Adrenal gland (tissue), 12 donors: ENCODE data around the gene BOD1L1. TPM values are rescaled to one million over a fixed set of nuclear protein-coding genes. Genes with fewer than 3 reads are reported as not detected.
A peak's percentile ranks its signal among the peaks of the same experiment; 100 is the strongest.

Experiments
- DNase-seq, 7 donors: peaks; one replicate each; pipeline ENCODE4 v3.0.0-alpha.2; 2019 to 2020
- H3K27ac ChIP-seq, 5 donors: fragments of 200-600 bp; sonication (generic) in 4 of 5; 1 replicate in 3 of 5; 2 replicates in 2 of 5; pipeline versions ENCODE4 v1.5.1 to v1.8.0; 2016 to 2020; ENCODE audit warnings: mild to moderate bottlenecking in 1 of 5
- H3K27me3 ChIP-seq: fragments of 200-600 bp; 2 replicates; pipeline ENCODE4 v1.8.0; 2021
- H3K36me3 ChIP-seq, 2 donors: fragments of 200-600 bp; replicated peaks in 1 of 2; 1 replicate in 1 of 2; 2 replicates in 1 of 2; pipeline versions ENCODE4 v1.5.1 to v1.8.0; 2018 to 2022
- H3K4me1 ChIP-seq, 2 donors: fragments of 200-600 bp; replicated peaks in 1 of 2; 1 replicate in 1 of 2; 2 replicates in 1 of 2; pipeline versions ENCODE4 v1.5.1 to v1.8.0; 2018 to 2021
- H3K4me3 ChIP-seq, 4 donors: fragments of 200-600 bp; sonication (generic) in 3 of 4; one replicate each; pipeline ENCODE4 v1.5.1; 2016 to 2018
- H3K9me3 ChIP-seq, 3 donors: fragments of 200-600 bp; sonication (generic) in 1 of 3; replicated peaks in 1 of 3; 1 replicate in 2 of 3; 2 replicates in 1 of 3; pipeline versions ENCODE4 v1.5.1 to v1.8.0; 2016 to 2021
- POLR2A ChIP-seq, 2 donors: fragments of 450-650 bp; IDR thresholded peaks; one replicate each; pipeline ENCODE4 v1.6.1; 2017; ENCODE audit warnings: antibody characterized with exemption in 2 of 2, mild to moderate bottlenecking in 2 of 2, moderate library complexity in 1 of 2
- WGBS, 4 donors: extraction: QIAGEN DNeasy Blood & Tissue Kit in 2 of 4; methylation state at CpG; one replicate each; pipeline versions ENCODE4 v1.1.5 to v1.1.7; 2013 to 2017; 5-methylcytosine and 5-hydroxymethylcytosine counted together
- intact Hi-C, 2 donors: fragments of 100-400 bp; cut with DNase I; formaldehyde crosslinking; loops; one replicate each; pipeline versions ENCODE4 v1.14.1 to v1.15.0; 2022 to 2023
- polyA plus RNA-seq, 3 donors: library from polyadenylated mRNA; stranded (reverse); fragments of 200-250 nt in 2 of 3; fragments of 350-450 nt in 1 of 3; fragmentation: Illumina TruSeq in 1 of 3; extraction: RNeasy Lipid Tissue Mini Kit (QIAGEN cat#74804) in 1 of 3; gene quantifications; one replicate each; pipeline ENCODE4 v1.2.3, GENCODE V29; 2013 to 2014
- total RNA-seq, 9 donors: library from RNA; depleted of rRNA in 4 of 9; stranded (reverse); fragments of >200 nt in 4 of 9; fragments of 120-200 nt in 1 of 9; fragmentation: NEBNext Ultra II Directional in 1 of 9; extraction: Animal tissue kit (Norgen Biotek cat#: 25700) in 1 of 9; gene quantifications; one replicate each; pipeline versions ENCODE4 v1.1.0 to v1.2.4, GENCODE V29; 2013 to 2023
- TF ChIP-seq, protein P1 (sequence below), 6 experiments: fragments of 450-650 bp in 4 of 6; fragments of 200-600 bp in 2 of 6; sonication (generic) in 1 of 6; IDR thresholded peaks; 1 replicate in 5 of 6; 2 replicates in 1 of 6; pipeline versions ENCODE4 v1.5.1 to v1.8.0; 2016 to 2021; ENCODE audit warnings: antibody characterized with exemption in 6 of 6, mild to moderate bottlenecking in 2 of 6, moderate library complexity in 1 of 6
- donor health status: healthy with polysubstance abuse.
- donor health status: Bipolar disorder and iron deficiency.
- donor health status: DM: yes; HTN: yes; CAD: no.
- donor health status: DM: no; HTN: no; CAD: no.
- donor health status: DM: no; HTN: no; CAD: no.
- donor health status: DM: yes; HTN: yes; CAD: no.

BOD1L1 gene
- total and polyA plus RNA-seq, 12 donors = 7.4 to 31.0 (median 20.7) TPM

DNA sequence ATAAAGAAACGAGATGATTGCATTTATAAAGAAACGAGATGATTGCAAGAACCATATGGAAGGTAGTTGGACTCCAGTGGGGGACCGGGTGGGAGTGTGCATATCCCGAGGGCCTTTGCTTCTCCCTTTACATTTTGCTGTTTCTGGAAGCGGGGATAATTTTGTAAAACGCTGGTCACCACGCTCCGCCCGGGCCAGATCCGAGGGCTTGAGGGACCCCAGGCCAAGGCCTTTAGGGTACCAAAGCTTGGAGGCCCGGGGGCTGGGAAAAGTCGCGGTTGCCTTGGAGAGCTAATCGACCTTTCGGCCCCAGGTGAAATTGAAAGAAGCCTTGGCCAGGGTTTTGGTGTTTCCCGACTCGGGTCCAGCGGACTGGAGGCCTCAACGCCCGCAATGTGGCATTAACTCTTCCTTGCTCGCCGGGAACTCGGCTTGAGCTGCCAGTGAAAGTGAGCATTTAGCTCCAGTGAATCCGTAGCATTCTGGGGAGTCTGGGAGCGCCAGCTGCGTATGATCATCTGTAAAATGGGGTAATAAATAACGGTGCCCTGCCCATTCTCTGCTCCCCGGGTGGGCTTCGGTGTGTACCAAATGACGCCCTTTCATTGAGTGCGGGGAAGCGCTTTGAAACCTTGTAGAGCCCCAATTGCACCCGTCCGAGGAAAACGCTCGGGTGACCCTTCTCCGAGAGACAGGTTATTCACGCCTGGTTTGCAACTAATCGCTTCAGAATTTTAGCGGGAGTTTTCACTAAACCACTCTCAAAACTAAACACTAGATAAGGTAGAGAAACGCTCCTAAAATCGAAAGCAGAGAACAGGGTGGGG is 87.7 kb downstream of the BOD1L1 start:
- intact Hi-C loops = loop anchor here (10.0 kb wide), 2 partner anchors 135 to 685 kb away; no protein-coding TSS in a partner anchor
- Histone ChIP-seq H3K27me3 (peaks cover 92% of the 10 kb centered on the region), H3K4me3 (no peak overlapping the region), H3K9me3 (no peaks in the 10 kb centered on the region), H3K27ac (no peak overlapping the region), H3K36me3 (no peaks in the 10 kb centered on the region), H3K4me1 (peaks cover 0 to 22% of the 10 kb centered on the region in 2 donors)
- TF ChIP-seq POLR2A (IDR thresholded peaks at IDR 0.05) = no peak
- TF ChIP-seq, protein P1, sequence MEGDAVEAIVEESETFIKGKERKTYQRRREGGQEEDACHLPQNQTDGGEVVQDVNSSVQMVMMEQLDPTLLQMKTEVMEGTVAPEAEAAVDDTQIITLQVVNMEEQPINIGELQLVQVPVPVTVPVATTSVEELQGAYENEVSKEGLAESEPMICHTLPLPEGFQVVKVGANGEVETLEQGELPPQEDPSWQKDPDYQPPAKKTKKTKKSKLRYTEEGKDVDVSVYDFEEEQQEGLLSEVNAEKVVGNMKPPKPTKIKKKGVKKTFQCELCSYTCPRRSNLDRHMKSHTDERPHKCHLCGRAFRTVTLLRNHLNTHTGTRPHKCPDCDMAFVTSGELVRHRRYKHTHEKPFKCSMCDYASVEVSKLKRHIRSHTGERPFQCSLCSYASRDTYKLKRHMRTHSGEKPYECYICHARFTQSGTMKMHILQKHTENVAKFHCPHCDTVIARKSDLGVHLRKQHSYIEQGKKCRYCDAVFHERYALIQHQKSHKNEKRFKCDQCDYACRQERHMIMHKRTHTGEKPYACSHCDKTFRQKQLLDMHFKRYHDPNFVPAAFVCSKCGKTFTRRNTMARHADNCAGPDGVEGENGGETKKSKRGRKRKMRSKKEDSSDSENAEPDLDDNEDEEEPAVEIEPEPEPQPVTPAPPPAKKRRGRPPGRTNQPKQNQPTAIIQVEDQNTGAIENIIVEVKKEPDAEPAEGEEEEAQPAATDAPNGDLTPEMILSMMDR (IDR thresholded peaks at IDR 0.05) = no peak
- WGBS, 4 donors = 9 to 15% (median 13%) methylated on average over 33 to 42 of the region's 42 CpGs
- DNase-seq = peak in 1 of 7 donors; percentile 21

DNA sequence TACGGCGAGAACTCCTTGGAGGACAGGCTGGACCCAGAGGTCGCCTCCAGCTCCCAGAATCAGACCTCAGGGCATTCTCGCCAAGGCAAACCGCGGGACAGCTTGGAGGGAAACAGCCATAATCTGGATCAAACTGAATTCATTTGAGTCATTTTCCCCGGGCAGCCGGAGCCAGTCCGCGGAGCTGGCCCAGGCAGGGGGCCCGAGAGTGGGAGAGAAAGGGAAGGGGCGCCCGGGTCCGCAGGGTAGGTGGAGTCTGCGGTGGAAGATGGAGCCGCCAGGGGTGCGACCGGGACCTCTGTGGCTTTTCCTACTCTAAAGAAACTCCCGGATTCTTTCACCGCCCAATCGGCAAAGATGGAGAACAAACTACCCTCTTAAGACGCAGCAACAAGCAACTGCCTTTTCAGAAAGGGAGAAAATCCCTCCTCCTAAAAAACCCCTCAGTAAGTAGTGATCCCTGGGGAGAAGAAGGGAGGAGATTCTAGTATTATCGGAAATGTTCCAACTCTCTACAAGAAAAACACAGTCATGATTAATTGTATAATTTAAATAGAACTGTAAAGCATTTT is 88.4 kb downstream of the BOD1L1 start:
- DNase-seq = no peak
- H3K4me3 ChIP-seq = no peak overlapping the region
- H3K4me1 ChIP-seq = peaks cover 0 to 19% of the 10 kb centered on the region in 2 donors
- peaks cover 97% of the 10 kb centered on the region for H3K27me3 ChIP-seq
- intact Hi-C loops = no loop called here
- no peaks in the 10 kb centered on the region for H3K36me3 ChIP-seq
- H3K27ac ChIP-seq = no peak overlapping the region
- TF ChIP-seq, protein P1 (IDR thresholded peaks at IDR 0.05) = no peak
- no peak for TF ChIP-seq POLR2A (IDR thresholded peaks at IDR 0.05)
- 7 to 9% (median 8%) methylated on average over 18 to 23 of the region's 23 CpGs for WGBS, 4 donors
- H3K9me3 ChIP-seq = no peaks in the 10 kb centered on the region

DNA sequence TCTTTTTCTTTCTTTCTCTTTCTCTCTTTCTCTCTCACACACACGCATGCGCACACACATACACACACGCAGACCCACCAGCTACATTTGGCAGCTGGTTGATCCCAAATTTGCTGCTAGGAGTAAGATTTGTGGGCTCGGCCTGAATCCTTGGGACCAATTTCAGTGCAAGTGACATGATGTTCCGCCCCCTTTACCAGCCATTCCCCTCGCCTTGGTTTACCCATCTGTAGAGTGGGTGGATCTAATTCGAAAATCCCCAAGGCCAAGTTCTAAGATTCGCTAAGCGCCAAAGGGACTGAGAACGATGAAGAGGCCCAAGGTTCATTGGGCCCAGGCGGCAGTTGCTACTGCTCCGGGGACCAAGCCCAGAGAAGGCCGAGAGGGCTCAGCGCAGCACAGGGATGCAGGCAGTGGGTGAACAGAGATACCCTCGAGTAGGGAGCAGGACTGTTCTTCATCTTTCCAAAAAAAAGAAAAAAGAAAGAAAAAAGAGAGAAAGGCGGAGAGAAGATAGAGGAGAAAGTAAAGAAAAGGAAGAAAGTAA is 89.0 kb downstream of the BOD1L1 start:
- intact Hi-C loops = no loop called here
- Histone ChIP-seq H3K4me1 (peaks cover 0 to 13% of the 10 kb centered on the region in 2 donors), H3K27ac (no peak overlapping the region), H3K9me3 (no peaks in the 10 kb centered on the region), H3K4me3 (no peak overlapping the region), H3K36me3 (no peaks in the 10 kb centered on the region), H3K27me3 (peaks cover 97% of the 10 kb centered on the region)
- no peak for DNase-seq
- TF ChIP-seq, protein P1 (IDR thresholded peaks at IDR 0.05) = no peak
- no peak for TF ChIP-seq POLR2A (IDR thresholded peaks at IDR 0.05)
- WGBS, 4 donors = 15 to 19% (median 18%) methylated on average over 16 of the region's 16 CpGs

DNA sequence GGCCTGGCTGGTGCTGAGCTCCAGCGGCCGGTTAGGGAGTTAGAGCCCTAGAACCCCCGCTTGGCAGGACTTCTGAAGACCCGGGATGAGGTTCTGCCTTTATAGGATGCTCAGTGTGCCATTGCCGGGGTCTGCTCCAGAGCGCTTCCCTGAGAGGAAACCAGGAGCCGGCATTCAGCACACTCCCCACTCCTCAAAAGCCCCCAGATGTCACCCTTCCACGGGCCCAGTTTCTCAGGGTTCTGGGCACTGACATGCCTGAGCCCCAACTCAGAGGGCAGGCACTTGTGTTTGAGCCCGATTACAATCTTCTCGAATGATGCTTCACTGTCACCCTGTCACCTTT is 89.7 kb downstream of the BOD1L1 start:
- Histone ChIP-seq H3K36me3 (no peaks in the 10 kb centered on the region), H3K27ac (no peak overlapping the region), H3K4me3 (no peak overlapping the region), H3K9me3 (no peaks in the 10 kb centered on the region), H3K27me3 (peaks cover 91% of the 10 kb centered on the region), H3K4me1 (peaks cover 0 to 13% of the 10 kb centered on the region in 2 donors)
- intact Hi-C loops = no loop called here
- WGBS, 4 donors = 8 to 13% (median 11%) methylated on average over 4 to 10 of the region's 10 CpGs
- DNase-seq = no peak
- TF ChIP-seq POLR2A (IDR thresholded peaks at IDR 0.05) = no peak
- TF ChIP-seq, protein P1 (IDR thresholded peaks at IDR 0.05) = no peak
